Measurements from ENCODE around the gene P3H3. TPM values are rescaled to one million over a fixed set of nuclear protein-coding genes. Genes with fewer than 3 reads are reported as not detected.

P3H3 gene
- total and polyA plus RNA-seq, 2 of the 4 experiments (the other 2 are of a cell fraction), result 27.8 to 83.9 TPM

DNA sequence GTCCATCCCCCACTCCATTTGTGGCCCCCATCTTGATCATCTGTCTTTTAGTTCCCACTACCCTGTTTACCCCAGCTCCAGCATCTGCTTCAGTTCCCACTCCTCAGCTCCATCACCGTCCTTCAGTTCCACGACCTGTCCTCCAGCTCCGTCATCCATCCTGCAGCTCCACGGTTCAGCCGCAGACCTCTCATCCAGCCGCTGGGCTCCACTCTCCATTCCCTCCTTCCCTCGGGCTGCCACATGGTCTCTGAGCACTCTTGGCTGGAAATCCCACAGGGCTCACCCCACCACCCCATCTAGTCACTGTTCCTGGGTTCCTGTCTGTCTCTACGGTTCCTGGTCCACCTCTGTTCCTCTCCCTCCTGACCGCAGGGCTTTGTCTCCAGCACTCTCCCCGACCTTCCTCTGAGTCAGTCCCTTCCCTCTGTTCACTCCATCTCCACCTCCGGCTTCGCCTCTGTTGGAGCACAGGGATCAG lies 3.3 kb upstream of the P3H3 start (continued):
- TF ChIP-seq, protein P1, sequence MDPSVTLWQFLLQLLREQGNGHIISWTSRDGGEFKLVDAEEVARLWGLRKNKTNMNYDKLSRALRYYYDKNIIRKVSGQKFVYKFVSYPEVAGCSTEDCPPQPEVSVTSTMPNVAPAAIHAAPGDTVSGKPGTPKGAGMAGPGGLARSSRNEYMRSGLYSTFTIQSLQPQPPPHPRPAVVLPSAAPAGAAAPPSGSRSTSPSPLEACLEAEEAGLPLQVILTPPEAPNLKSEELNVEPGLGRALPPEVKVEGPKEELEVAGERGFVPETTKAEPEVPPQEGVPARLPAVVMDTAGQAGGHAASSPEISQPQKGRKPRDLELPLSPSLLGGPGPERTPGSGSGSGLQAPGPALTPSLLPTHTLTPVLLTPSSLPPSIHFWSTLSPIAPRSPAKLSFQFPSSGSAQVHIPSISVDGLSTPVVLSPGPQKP (IDR thresholded peaks at IDR 0.05; ENCODE audit: borderline replicate concordance, low read depth, low read length), result no peak

DNA sequence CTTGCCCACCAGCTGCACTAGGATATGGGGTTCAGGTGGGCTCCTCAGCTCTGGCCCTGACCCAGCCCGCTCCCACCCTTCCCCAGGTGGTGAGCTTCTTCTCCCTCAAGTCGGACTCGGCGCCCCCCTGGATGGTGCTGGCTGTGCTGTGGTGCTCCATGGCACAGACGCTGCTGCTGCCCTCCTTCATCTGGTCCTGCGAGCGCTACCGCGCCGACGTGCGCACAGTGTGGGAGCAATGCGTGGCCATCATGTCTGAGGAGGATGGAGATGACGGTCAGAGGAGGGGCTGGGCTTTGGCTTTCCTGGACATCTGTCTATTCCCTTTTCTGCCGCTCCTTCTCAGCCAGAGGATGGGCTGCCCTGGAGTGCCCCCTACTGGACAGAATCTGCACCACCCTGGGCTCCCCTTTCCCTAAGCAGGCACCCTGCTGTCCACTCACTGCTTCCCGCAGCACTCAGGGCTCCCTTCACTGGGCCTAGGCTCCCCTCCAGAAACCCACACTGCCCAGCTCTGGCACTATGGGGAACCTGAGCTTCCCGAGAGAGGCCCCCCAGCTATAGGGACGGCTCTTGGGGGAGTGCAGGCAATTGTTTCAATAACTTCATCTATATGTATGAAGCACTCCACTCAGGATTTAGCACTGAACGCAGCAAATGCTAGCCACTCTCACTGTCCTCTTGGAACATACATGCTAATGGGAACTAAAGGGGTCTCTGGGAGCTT lies 2.6 kb upstream of the P3H3 start:
- no TSS peak for BruUV-seq (replicated peaks)
- no peak overlapping the region for H3K9ac ChIP-seq (ENCODE audit: low read depth, low read length)
- TF ChIP-seq MXI1 (IDR thresholded peaks at IDR 0.05; ENCODE audit: borderline replicate concordance, low read depth, low read length) (peak; percentile 24; the same call in 1 of the 2 replicates), POLR2A (IDR thresholded peaks at IDR 0.05; ENCODE audit: low read depth, low read length) (no peak), MAFK (IDR thresholded peaks at IDR 0.05; ENCODE audit: low read depth, low read length) (no peak), RAD21 (IDR thresholded peaks at IDR 0.05; ENCODE audit: low read length) (peak; percentile 96), MAZ (IDR thresholded peaks at IDR 0.05; ENCODE audit: borderline replicate concordance, low read depth, low read length) (peak; percentile 51), FOS (IDR thresholded peaks at IDR 0.05; ENCODE audit: low read depth, low read length) (no peak), RFX5 (IDR thresholded peaks at IDR 0.05; ENCODE audit: low read depth, low read length) (no peak), RCOR1 (IDR thresholded peaks at IDR 0.05; ENCODE audit: insufficient replicate concordance, low read length) (peak; percentile 30)
- TF ChIP-seq, protein P2, sequence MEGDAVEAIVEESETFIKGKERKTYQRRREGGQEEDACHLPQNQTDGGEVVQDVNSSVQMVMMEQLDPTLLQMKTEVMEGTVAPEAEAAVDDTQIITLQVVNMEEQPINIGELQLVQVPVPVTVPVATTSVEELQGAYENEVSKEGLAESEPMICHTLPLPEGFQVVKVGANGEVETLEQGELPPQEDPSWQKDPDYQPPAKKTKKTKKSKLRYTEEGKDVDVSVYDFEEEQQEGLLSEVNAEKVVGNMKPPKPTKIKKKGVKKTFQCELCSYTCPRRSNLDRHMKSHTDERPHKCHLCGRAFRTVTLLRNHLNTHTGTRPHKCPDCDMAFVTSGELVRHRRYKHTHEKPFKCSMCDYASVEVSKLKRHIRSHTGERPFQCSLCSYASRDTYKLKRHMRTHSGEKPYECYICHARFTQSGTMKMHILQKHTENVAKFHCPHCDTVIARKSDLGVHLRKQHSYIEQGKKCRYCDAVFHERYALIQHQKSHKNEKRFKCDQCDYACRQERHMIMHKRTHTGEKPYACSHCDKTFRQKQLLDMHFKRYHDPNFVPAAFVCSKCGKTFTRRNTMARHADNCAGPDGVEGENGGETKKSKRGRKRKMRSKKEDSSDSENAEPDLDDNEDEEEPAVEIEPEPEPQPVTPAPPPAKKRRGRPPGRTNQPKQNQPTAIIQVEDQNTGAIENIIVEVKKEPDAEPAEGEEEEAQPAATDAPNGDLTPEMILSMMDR (conservative IDR thresholded peaks at IDR 0.05; ENCODE audit: low read depth, low read length), result peak; percentile 97
- TF ChIP-seq, protein P1 (IDR thresholded peaks at IDR 0.05; ENCODE audit: borderline replicate concordance, low read depth, low read length), result no peak

More for the DNA sequence above, 2.6 kb upstream of the P3H3 start:
- H2AK9ac ChIP-seq (replicated peaks; ENCODE audit: low read depth, low read length, poor library complexity), result peak overlapping the region; percentile 94
- H2BK20ac ChIP-seq (ENCODE audit: low read depth, low read length), result no peak overlapping the region
- peak overlapping the region; percentile 38; the same call in 1 of the 2 replicates for H4K91ac ChIP-seq (ENCODE audit: insufficient read depth, low read depth, low read length)
- peak overlapping the region; percentile 67 for H3K14ac ChIP-seq (replicated peaks; ENCODE audit: low read depth, low read length)
- H3K36me3 ChIP-seq (ENCODE audit: control insufficient read depth, insufficient read depth, low read length), result peaks cover 3% of the 10 kb centered on the region
- DNase-seq (peak; percentile 84), ATAC-seq (ENCODE audit: low read depth) (peak; percentile 47)
- peaks cover 25% of the 10 kb centered on the region for H3K4me1 ChIP-seq (ENCODE audit: control insufficient read depth, insufficient read depth, low read length)
- CTCF ChIA-PET, result interaction anchor here (1.0 kb wide), 1 partner anchor 59 kb away, joined by 4 read pairs; the partner anchor contains the start of gene PTMS
- H4K8ac ChIP-seq (ENCODE audit: low read depth in 2 of 2, low read length in 2 of 2), result peak overlapping the region in 1 of 2 experiments; percentile 78; a peak in 1 of 4 replicates
- peak overlapping the region; percentile 18; the same call in 1 of the 2 replicates for H3K4me3 ChIP-seq (ENCODE audit: insufficient read depth, low read depth, low read length)
- peak overlapping the region; percentile 89 for H2AFZ ChIP-seq (replicated peaks; ENCODE audit: low read length, poor library complexity)
- H3K9me3 ChIP-seq (ENCODE audit: control insufficient read depth, insufficient read depth, low read length), result no peaks in the 10 kb centered on the region
- peak overlapping the region; percentile 73 for H3K4me2 ChIP-seq (ENCODE audit: low read depth, low read length)
- H2BK15ac ChIP-seq (ENCODE audit: low read depth, low read length), result no peak overlapping the region
- H3K79me1 ChIP-seq (ENCODE audit: low read depth in 1 of 2, low read length in 2 of 2), result peaks cover 11 to 52% of the 10 kb centered on the region in 2 experiments; a peak in 3 of 4 replicates
- WGBS, 2 experiments (ENCODE audit: extremely low coverage in 2 of 2, insufficient read length in 1 of 2), result 18% methylated on average over 2 of the region's 19 CpGs; no CpG with 5 or more reads in 1 of the 2 experiments
- H2BK5ac ChIP-seq (ENCODE audit: low read depth, low read length, poor library complexity, severe bottlenecking), result no peak overlapping the region
- H3K23ac ChIP-seq (ENCODE audit: low read depth, low read length), result peak overlapping the region; percentile 19
- dilution Hi-C loops (cut with HindIII; ENCODE audit: low sequenced_read_pairs, unreplicated experiment), result no loop called here
- no peak overlapping the region for H3K27ac ChIP-seq (ENCODE audit: insufficient read depth, low read length)
- intact Hi-C loops (cut with micrococcal nuclease), result loop anchor here (1.0 to 5.0 kb wide), 6 partner anchors 47 to 209 kb away; partner anchors contain the start of genes MLF2 and ZNF384
- H2BK120ac ChIP-seq (ENCODE audit: low read depth, low read length), result 0 out of 2 replicates have a peak overlapping the region, but pooled peaks have one; percentile 4
- peak overlapping the region; percentile 69 for H2AK5ac ChIP-seq (ENCODE audit: low read depth, low read length)
- H3K9me1 ChIP-seq (ENCODE audit: insufficient read depth, low read length), result peaks cover 6% of the 10 kb centered on the region
- in situ Hi-C loops (cut with MboI; ENCODE audit: low sequenced_read_pairs), result loop anchor here (5.0 to 10.0 kb wide), 2 partner anchors 73 to 211 kb away; partner anchors contain the start of gene MLF2
- H3K27me3 ChIP-seq (ENCODE audit: control insufficient read depth, insufficient read depth, low read length), result peaks cover 2% of the 10 kb centered on the region; the same call in 1 of the 2 replicates
- H3K4ac ChIP-seq (ENCODE audit: low read depth, low read length), result peak overlapping the region; percentile 68
- POLR2A ChIA-PET (ENCODE audit: unreplicated experiment), result no interaction called here
- no peak overlapping the region; the same call in 1 of the 2 replicates for H4K5ac ChIP-seq (ENCODE audit: low read depth, low read length)
- no peak overlapping the region for H3K56ac ChIP-seq (ENCODE audit: extremely low read depth, insufficient read depth, low read length)
- H3K18ac ChIP-seq (ENCODE audit: low read depth, low read length), result no peak overlapping the region
- peaks cover 9% of the 10 kb centered on the region; the same call in 1 of the 2 replicates for H4K20me1 ChIP-seq (ENCODE audit: insufficient read depth, low read length)
